ENCODE measurements around the gene LRRC71. TPM values are rescaled to one million over a fixed set of nuclear protein-coding genes. Genes with fewer than 3 reads are reported as not detected.

The LRRC71 gene
- total RNA-seq, 2 experiments from 2014 or later = not detected

GRCh38 chr1:156936721-156937220, 16.3 kb downstream of the LRRC71 start:
- intact Hi-C loops (cut with DNase I, micrococcal nuclease) = no loop called here
- DNase-seq (no peak), ATAC-seq (ENCODE audit: poor library complexity) (no peak)
- H3K36me3 ChIP-seq (ENCODE audit: insufficient read depth, low read length) = peaks cover 25% of the 10 kb centered on the region
- Mint-ChIP-seq H3K4me1 (ENCODE audit: low read depth) (no peaks in the 10 kb centered on the region), H3K27ac (no peak overlapping the region), H3K9me3 (no peaks in the 10 kb centered on the region), H3K27me3 (peaks cover 13% of the 10 kb centered on the region), H3K4me3 (no peak overlapping the region), H3K36me3 (ENCODE audit: low read depth) (peaks cover 48% of the 10 kb centered on the region)
- no peaks in the 10 kb centered on the region for H3K27me3 ChIP-seq (ENCODE audit: control insufficient read depth in 1 of 2, insufficient read depth in 2 of 2, low read length in 2 of 2)
- no peak overlapping the region for H3K27ac ChIP-seq (ENCODE audit: low read depth in 1 of 2, low read length in 2 of 2)
- H3K4me1 ChIP-seq (ENCODE audit: insufficient read depth, low read length) = no peaks in the 10 kb centered on the region
- no peak overlapping the region for H3K4me3 ChIP-seq (ENCODE audit: low read length)
- ChIA-PET POLR2A (interaction anchor here (1.3 kb wide), 1 partner anchor 9 kb away, joined by 5 read pairs; no protein-coding TSS in a partner anchor), CTCF (no interaction called here)
- TF ChIP-seq CTCF (IDR thresholded peaks at IDR 0.05) = no peak
- no peaks in the 10 kb centered on the region for H3K9me3 ChIP-seq (ENCODE audit: control insufficient read depth in 1 of 2, insufficient read depth in 1 of 2, low read length in 2 of 2)

DNA sequence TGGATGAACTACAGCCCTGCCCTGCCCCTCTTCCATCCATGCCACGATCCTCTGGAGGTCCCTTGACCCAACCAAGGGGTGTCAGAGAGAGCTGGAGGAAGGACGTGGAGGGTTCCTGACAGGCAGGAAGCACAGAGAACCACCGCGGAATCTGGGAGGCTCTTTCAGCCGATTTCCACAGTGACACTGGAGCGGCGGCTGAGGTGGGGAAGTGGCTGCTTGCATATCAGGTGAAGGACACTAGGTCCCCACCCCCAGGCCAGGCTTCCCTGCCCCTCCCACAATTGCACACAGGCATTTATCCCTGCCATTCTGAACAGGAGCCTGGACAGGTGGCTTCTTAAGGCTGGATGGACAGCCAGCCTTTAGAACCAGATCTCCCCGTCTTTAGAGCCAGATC, 17.5 kb downstream of the LRRC71 start:
- Histone ChIP-seq H3K9me3 (ENCODE audit: control insufficient read depth in 1 of 2, insufficient read depth in 1 of 2, low read length in 2 of 2) (no peaks in the 10 kb centered on the region), H3K4me3 (ENCODE audit: low read length) (no peak overlapping the region), H3K27me3 (ENCODE audit: control insufficient read depth in 1 of 2, insufficient read depth in 2 of 2, low read length in 2 of 2) (no peaks in the 10 kb centered on the region), H3K36me3 (ENCODE audit: insufficient read depth, low read length) (peaks cover 27% of the 10 kb centered on the region), H3K4me1 (ENCODE audit: insufficient read depth, low read length) (no peaks in the 10 kb centered on the region), H3K27ac (ENCODE audit: low read depth in 1 of 2, low read length in 2 of 2) (no peak overlapping the region)
- Mint-ChIP-seq H3K27ac (no peak overlapping the region), H3K4me3 (no peak overlapping the region), H3K4me1 (ENCODE audit: low read depth) (no peaks in the 10 kb centered on the region), H3K9me3 (no peaks in the 10 kb centered on the region), H3K27me3 (peaks cover 4% of the 10 kb centered on the region), H3K36me3 (ENCODE audit: low read depth) (peaks cover 59% of the 10 kb centered on the region)
- ChIA-PET CTCF (no interaction called here), POLR2A (interaction anchor here (0.9 kb wide), 1 partner anchor 24 kb away, joined by 3 read pairs; no protein-coding TSS in a partner anchor)
- ATAC-seq (ENCODE audit: poor library complexity) = no peak
- no peak for DNase-seq
- intact Hi-C loops (cut with DNase I, micrococcal nuclease) = no loop called here
- no peak for TF ChIP-seq CTCF (IDR thresholded peaks at IDR 0.05)

DNA sequence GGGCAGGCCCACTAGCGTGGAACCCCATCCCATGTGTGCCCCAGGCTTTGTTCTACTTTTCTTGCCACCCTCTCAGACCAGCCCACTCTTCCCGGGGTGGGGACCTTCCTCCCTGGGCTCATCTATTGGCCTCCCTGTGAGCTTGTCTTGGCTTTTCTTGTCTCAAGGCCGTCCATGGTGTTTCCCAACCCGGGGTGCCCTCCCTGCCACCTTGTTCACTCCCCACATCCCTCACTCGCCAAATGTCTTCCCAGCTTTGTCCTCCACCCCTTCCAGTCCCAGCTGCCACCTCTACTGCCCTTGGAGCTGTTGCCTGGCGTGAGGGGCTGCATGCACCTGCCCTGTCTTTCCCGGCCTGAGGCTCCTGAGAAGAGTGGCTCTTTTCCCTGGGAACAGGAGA, 18.4 kb downstream of the LRRC71 start:
- intact Hi-C loops (cut with DNase I, micrococcal nuclease) = no loop called here
- H3K27me3 Mint-ChIP-seq = no peaks in the 10 kb centered on the region
- Histone ChIP-seq H3K27ac (ENCODE audit: low read depth in 1 of 2, low read length in 2 of 2) (no peak overlapping the region), H3K27me3 (ENCODE audit: control insufficient read depth in 1 of 2, insufficient read depth in 2 of 2, low read length in 2 of 2) (no peaks in the 10 kb centered on the region), H3K4me1 (ENCODE audit: insufficient read depth, low read length) (no peaks in the 10 kb centered on the region), H3K4me3 (ENCODE audit: low read length) (no peak overlapping the region), H3K9me3 (ENCODE audit: control insufficient read depth in 1 of 2, insufficient read depth in 1 of 2, low read length in 2 of 2) (no peaks in the 10 kb centered on the region), H3K36me3 (ENCODE audit: insufficient read depth, low read length) (peaks cover 30% of the 10 kb centered on the region)
- DNase-seq (no peak), ATAC-seq (ENCODE audit: poor library complexity) (no peak)
- H3K4me3 Mint-ChIP-seq = no peak overlapping the region
- peaks cover 66% of the 10 kb centered on the region for H3K36me3 Mint-ChIP-seq (ENCODE audit: low read depth)
- no peak overlapping the region for H3K27ac Mint-ChIP-seq
- H3K9me3 Mint-ChIP-seq = no peaks in the 10 kb centered on the region
- ChIA-PET POLR2A (interaction anchor here (0.9 kb wide), 1 partner anchor 23 kb away, joined by 3 read pairs; no protein-coding TSS in a partner anchor), CTCF (no interaction called here)
- TF ChIP-seq CTCF (IDR thresholded peaks at IDR 0.05) = no peak
- no peaks in the 10 kb centered on the region for H3K4me1 Mint-ChIP-seq (ENCODE audit: low read depth)
